ENCODE data around the gene C5orf22.
"Not testable (repeated sequence)": the region's sequence is repeated elsewhere in the genome, so short reads cannot be mapped to it uniquely, and the experiment has no call there.

- TF ChIP-seq POLR2AphosphoS5 (IDR thresholded peaks at IDR 0.05; ENCODE audit: borderline replicate concordance, low read depth, low read length); EZH2 (IDR thresholded peaks at IDR 0.05): not testable (repeated sequence)
Measured at GRCh38 chr5:31602305-31602704, 70.2 kb downstream of the C5orf22 start.

All from SK-N-MC (cell line).